ENCODE results near the gene SPEG.

The SPEG gene

GRCh38 chr2:219429958-219430606 is 4.6 kb upstream of the SPEG start:
- Histone ChIP-seq H3K4me3 (replicated peaks; ENCODE audit: insufficient read depth, low read length) (no peak overlapping the region), H3K27me3 (ENCODE audit: insufficient read depth, poor library complexity, severe bottlenecking) (peaks cover 9% of the 10 kb centered on the region), H3K27ac (replicated peaks) (no peak overlapping the region)
- TF ChIP-seq CTCF (IDR thresholded peaks at IDR 0.05; ENCODE audit: insufficient read depth, low read length): no peak
- no peak for TF ChIP-seq REST (IDR thresholded peaks at IDR 0.05; ENCODE audit: insufficient replicate concordance, low read depth)
- TF ChIP-seq GABPA (IDR thresholded peaks at IDR 0.05; ENCODE audit: low read depth): no peak
- no peak for TF ChIP-seq SPI1 (IDR thresholded peaks at IDR 0.05; ENCODE audit: borderline replicate concordance, low read depth)
- DNase-seq (ENCODE audit: low read depth in 1 of 2, low spot score in 1 of 2): no peak

DNA sequence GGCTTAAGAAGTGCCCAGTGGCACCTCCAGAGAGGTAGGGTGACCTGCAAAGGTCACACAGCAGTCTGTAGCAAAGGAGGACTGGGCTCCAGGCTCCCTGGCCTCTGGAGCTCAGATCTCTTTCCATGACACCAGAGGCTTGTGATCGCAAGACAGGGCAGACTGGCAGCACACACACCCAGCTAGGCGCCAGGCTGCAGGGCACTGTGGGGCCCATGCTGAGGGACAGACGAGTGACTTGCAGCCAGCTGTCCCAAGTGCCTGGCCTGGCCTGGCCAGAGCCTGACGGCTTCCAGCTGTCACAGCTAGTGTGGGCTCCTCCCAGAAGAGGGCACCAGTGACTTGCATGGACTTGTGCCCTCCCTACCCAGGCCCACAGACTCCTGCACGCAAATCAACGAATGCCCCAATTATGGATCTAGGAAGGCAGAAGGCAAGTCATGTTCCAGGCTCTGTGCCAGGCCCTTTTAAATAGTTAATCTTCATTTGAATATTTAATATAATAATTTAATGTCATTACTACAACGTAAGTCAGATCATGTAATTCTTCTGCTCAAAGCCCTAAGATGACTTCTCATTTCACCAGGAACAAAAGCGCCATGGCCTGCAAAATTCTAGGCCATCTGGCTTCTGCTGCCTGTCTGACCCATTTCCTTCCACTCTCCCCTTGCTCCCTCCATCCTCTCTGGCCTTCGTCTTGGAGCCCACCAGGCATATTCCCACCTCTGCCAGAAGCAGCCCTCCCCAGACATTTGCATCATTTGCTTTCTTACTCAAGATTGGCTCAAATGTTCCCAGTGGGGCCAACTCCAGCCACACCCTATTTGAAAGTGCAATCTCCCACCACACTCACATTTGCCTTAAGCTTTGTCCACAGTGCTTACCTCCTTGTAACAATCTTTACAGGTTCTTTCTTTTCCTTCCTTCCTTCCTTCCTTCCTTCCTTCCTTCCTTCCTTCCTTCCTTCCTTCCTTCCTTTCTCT is 3.7 kb upstream of the SPEG start:
- DNase-seq (ENCODE audit: low read depth in 1 of 2, low spot score in 1 of 2): peak in 1 of 2 experiments; percentile 32
- H3K27ac ChIP-seq (replicated peaks): no peak overlapping the region
- peaks cover 17% of the 10 kb centered on the region for H3K27me3 ChIP-seq (ENCODE audit: insufficient read depth, poor library complexity, severe bottlenecking)
- TF ChIP-seq CTCF (IDR thresholded peaks at IDR 0.05; ENCODE audit: insufficient read depth, low read length) (peak; percentile 16), GABPA (IDR thresholded peaks at IDR 0.05; ENCODE audit: low read depth) (no peak)
- H3K4me3 ChIP-seq (replicated peaks; ENCODE audit: insufficient read depth, low read length): no peak overlapping the region

- Histone ChIP-seq H3K27ac (replicated peaks) (no peak overlapping the region), H3K4me3 (replicated peaks; ENCODE audit: insufficient read depth, low read length) (no peak overlapping the region), H3K27me3 (ENCODE audit: insufficient read depth, poor library complexity, severe bottlenecking) (peaks cover 26% of the 10 kb centered on the region)
- DNase-seq (ENCODE audit: low read depth in 1 of 2, low spot score in 1 of 2): peak in 1 of 2 experiments; percentile 47
- no peak for TF ChIP-seq CTCF (IDR thresholded peaks at IDR 0.05; ENCODE audit: insufficient read depth, low read length)
- TF ChIP-seq SPI1 (IDR thresholded peaks at IDR 0.05; ENCODE audit: borderline replicate concordance, low read depth): no peak
- no peak for TF ChIP-seq GABPA (IDR thresholded peaks at IDR 0.05; ENCODE audit: low read depth)
- no peak for TF ChIP-seq POLR2AphosphoS5 (IDR thresholded peaks at IDR 0.05; ENCODE audit: low read depth)
- no peak for TF ChIP-seq REST (IDR thresholded peaks at IDR 0.05; ENCODE audit: insufficient replicate concordance, low read depth)
These were observed 776 bp upstream of the SPEG start for GRCh38 chr2:219433666-219434467.
